ENCODE data around the gene THEM5. TPM values are rescaled to one million over a fixed set of nuclear protein-coding genes. Genes with fewer than 3 reads are reported as not detected.

The THEM5 gene
- total and polyA plus RNA-seq, 10 of the 15 experiments (the other 5 are each of a cell fraction or from before 2014, with no cell fraction given), result 0.16 TPM; not detected in 9

- TF ChIP-seq CUX1 (IDR thresholded peaks at IDR 0.05; ENCODE audit: insufficient replicate concordance, low read depth, low read length), result no peak
- TF ChIP-seq HSF1 (IDR thresholded peaks at IDR 0.05; ENCODE audit: low read depth, low read length), result no peak
- no peak for TF ChIP-seq ZNF687 (IDR thresholded peaks at IDR 0.05)
- TF ChIP-seq NKRF (conservative IDR thresholded peaks at IDR 0.05), result no peak
Measured at GRCh38 chr1:151837197-151837596, 16.3 kb downstream of the THEM5 start (continued).

Data from GM12878 (cell line).